Hippocampal formation (tissue), 2 donors: ENCODE data around the gene ZNF652.
"Not testable (repeated sequence)": the region's sequence is repeated elsewhere in the genome, so short reads cannot be mapped to it uniquely, and the experiment has no call there.

Experiments used
- DNase-seq, 2 donors: peaks; one replicate each; lab custom pipeline; 2025; lab: John Stamatoyannopoulos, UW

ZNF652 gene

DNA sequence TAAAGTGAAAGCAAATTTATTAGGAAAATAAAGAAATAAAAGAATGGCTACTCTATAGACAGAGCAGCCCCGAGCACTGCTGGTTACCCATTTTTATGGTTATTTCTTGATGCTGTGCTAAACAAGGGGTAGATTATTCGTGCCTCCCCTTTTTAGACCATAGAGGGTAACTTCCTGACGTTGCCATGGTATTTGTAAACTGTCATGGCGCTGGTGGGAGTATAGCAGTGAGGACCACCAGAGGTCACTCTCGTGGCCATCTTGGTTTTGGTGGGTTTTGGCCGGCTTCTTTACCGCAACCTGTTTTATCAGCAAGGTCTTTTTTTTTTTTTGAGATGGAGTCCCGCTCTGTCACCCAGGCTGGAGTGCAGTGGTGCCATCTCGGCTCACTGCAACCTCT, 100.5 kb downstream of the ZNF652 start:
- not testable (repeated sequence) for DNase-seq

GRCh38 chr17:49260817-49261291, 101.2 kb downstream of the ZNF652 start:
- no peak for DNase-seq

- DNase-seq = no peak
Measured at GRCh38 chr17:49260011-49260816, 101.8 kb downstream of the ZNF652 start.

DNA sequence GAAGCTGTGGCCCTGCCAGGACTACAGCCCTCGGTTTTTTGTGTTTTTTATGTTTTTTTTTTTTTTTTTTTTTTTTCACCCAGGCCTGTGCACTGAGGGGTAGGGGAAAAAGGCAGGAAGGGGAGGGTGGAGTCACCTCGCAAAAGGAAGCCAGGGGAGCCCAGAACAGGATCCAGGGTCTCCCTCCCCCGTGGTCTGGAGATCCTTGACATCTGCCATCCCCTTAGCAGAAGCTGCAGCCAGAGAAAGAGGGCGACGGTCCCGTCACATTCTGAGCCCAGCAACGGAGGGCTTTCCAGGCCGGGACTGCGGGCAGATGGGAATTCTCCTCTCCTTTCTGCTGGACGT, 102.4 kb downstream of the ZNF652 start:
- no peak for DNase-seq

- DNase-seq = no peak
Measured at GRCh38 chr17:49258394-49258793, 103.7 kb downstream of the ZNF652 start.

- DNase-seq = no peak
Measured at GRCh38 chr17:49255125-49255524, 106.9 kb downstream of the ZNF652 start.

DNA sequence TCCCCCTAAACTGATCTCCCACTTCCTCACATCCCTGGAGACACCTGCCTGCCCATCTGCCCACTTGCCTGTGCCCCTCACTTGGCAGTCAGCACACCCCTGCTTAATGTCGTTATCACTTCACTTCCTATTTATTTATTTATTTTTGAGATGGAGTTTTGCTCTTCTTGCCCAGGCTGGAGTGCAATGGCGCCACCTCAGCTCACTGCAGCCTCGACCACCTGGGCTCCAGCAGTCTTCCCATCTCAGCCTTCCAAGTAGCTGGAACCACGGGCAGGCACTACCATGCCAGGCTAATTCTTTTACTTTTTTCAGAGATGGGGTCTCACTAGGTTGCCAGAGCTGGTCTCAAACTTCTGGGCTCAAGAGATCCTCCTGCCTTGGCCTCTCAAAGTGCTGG, 108.0 kb downstream of the ZNF652 start:
- DNase-seq = no peak

- DNase-seq = no peak
Measured at GRCh38 chr17:49252148-49252695, 109.8 kb downstream of the ZNF652 start.

DNA sequence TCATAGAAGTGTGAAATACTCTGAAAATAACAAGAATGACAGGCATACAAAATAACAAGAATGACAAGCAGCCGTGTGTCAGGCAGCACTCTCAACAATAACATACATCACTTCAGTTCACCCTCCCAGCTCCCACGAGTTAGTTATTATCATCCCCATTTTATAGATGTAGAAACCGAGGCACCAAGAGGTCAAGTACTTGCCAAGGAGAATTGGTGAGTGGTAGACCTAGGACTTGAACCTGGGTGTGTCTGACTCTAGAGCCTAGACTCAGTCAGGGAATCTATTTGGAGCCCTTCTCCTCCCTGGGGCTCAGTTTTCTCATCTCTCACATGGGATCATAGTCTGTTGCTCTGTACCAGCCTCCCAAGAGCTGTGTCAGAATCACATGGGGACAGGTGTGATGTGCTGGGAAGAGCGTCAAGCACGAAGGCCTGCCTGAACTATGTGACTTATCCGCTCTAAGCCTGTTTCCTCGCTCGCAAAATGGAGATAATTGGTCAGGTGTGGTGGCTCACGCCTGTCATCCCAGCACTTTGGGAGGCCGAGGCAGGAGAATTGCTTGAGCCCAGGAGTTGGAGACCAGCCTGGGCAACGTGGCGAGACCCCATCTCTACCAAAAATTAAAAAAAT, 112.0 kb downstream of the ZNF652 start:
- DNase-seq = no peak

GRCh38 chr17:49249292-49249794, 112.7 kb downstream of the ZNF652 start:
- DNase-seq = no peak

DNA sequence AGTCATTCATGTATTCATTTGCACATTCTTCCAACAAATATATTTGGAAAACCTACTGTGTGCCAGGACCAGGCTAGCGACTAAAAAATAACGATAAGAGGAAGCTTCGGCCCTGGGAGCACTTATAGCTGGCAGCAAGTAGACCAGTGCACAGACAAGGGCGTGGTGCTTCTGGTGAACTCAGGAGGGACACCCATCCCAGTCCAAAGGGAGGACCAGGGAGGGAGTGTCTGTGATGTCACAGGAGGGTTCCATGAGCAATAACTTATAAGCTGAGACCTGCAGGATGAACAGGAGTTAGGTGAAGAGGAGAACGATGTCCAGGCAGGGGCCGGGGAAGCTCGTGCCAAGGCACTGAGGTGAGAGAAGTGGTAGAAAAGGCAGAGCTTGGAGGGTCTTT, 114.1 kb downstream of the ZNF652 start:
- DNase-seq = no peak

GRCh38 chr17:49244839-49245238, 117.2 kb downstream of the ZNF652 start:
- no peak for DNase-seq
